Karpas-422 (cell line): ENCODE measurements around the gene DCP1A. TPM values are rescaled to one million over a fixed set of nuclear protein-coding genes. Genes with fewer than 3 reads are reported as not detected.

Experiments
- DNase-seq: peaks from one replicate; pipeline ENCODE4 v3.0.0-alpha.2; 2015
- H2AFZ ChIP-seq: fragments of 200-600 bp; sonication (generic); 2 replicates; pipeline ENCODE4 v1.6.1; 2014; ENCODE audit warnings: antibody characterized with exemption, low read length, mixed read lengths
- H3K27ac ChIP-seq: fragments of 200-600 bp; sonication (generic); 2 replicates; pipeline ENCODE4 v1.5.1; 2014; ENCODE audit warnings: mild to moderate bottlenecking, low read length, moderate library complexity
- H3K27me3 ChIP-seq: fragments of 200-600 bp; sonication (generic); 2 replicates; pipeline ENCODE4 v1.6.1; 2014; ENCODE audit warnings: low read length, mixed read lengths
- H3K36me3 ChIP-seq: fragments of 200-600 bp; sonication (generic); 2 replicates; pipeline ENCODE4 v1.6.1; 2014; ENCODE audit warnings: low read length, mixed read lengths; ENCODE audit not compliant: insufficient read depth
- H3K4me1 ChIP-seq: fragments of 200-600 bp; sonication (generic); 2 replicates; pipeline ENCODE4 v1.6.1; 2014; ENCODE audit warnings: mild to moderate bottlenecking, low read length, mixed read lengths
- H3K4me2 ChIP-seq: fragments of 200-600 bp; sonication (generic); 2 replicates; pipeline ENCODE4 v1.6.1; 2014; ENCODE audit warnings: low read length, low read depth, mild to moderate bottlenecking; ENCODE audit not compliant: poor library complexity, severe bottlenecking
- H3K4me3 ChIP-seq: fragments of 200-600 bp; sonication (generic); 2 replicates; pipeline ENCODE4 v1.5.1; 2014; ENCODE audit warnings: mild to moderate bottlenecking, antibody characterized with exemption, low read length, mixed read lengths
- H3K79me2 ChIP-seq: fragments of 200-600 bp; sonication (generic); 2 replicates; pipeline ENCODE4 v1.6.1; 2014; ENCODE audit warnings: mild to moderate bottlenecking, low read length, mixed read lengths
- H3K9ac ChIP-seq: fragments of 200-600 bp; sonication (generic); 2 replicates; pipeline ENCODE4 v1.6.0; 2014; ENCODE audit warnings: low read length
- H3K9me2 ChIP-seq: fragments of 200-600 bp; sonication (generic), shearing (Covaris generic); replicated peaks from 2 replicates; pipeline ENCODE4 v1.6.0; 2014; ENCODE audit warnings: mild to moderate bottlenecking, low read length, moderate library complexity; ENCODE audit not compliant: insufficient read depth
- H3K9me3 ChIP-seq: fragments of 300-700, 200-600 bp; sonication (generic); 2 replicates; pipeline ENCODE4 v1.6.1; 2014; ENCODE audit warnings: low read length, mixed read lengths
- H4K20me1 ChIP-seq: fragments of 200-600 bp; sonication (generic); 2 replicates; pipeline ENCODE4 v1.6.1; 2014; ENCODE audit warnings: mild to moderate bottlenecking, antibody characterized with exemption, low read length, low read depth; ENCODE audit not compliant: insufficient read depth
- total RNA-seq: library from RNA; depleted of rRNA; stranded (reverse); fragments of >200 nt; shearing (Covaris generic); gene quantifications from 2 replicates; pipeline ENCODE4 v1.2.3, GENCODE V29; 2014; ENCODE audit warnings: low replicate concordance

Gene DCP1A
- total RNA-seq, 1 experiment from 2014 or later = 29.8 TPM

GRCh38 chr3:53259427-53260259, 87.7 kb downstream of the DCP1A start:
- Histone ChIP-seq H3K9ac (no peak overlapping the region), H3K4me1 (no peaks in the 10 kb centered on the region; the same call in 1 of the 2 replicates), H3K9me2 (no peaks in the 10 kb centered on the region), H3K4me3 (no peak overlapping the region), H3K27me3 (no peaks in the 10 kb centered on the region), H4K20me1 (peaks cover 7% of the 10 kb centered on the region), H3K36me3 (no peaks in the 10 kb centered on the region), H3K27ac (no peak overlapping the region), H3K9me3 (no peaks in the 10 kb centered on the region), H3K79me2 (peaks cover 12% of the 10 kb centered on the region), H3K4me2 (no peak overlapping the region), H2AFZ (no peak overlapping the region)
- DNase-seq = no peak

GRCh38 chr3:53258600-53259426, 88.5 kb downstream of the DCP1A start:
- H3K9me3 ChIP-seq = no peaks in the 10 kb centered on the region
- H3K27ac ChIP-seq = no peak overlapping the region
- peaks cover 4% of the 10 kb centered on the region; the same call in 1 of the 2 replicates for H3K36me3 ChIP-seq
- H2AFZ ChIP-seq = no peak overlapping the region
- no peak overlapping the region for H3K4me3 ChIP-seq
- no peaks in the 10 kb centered on the region for H3K27me3 ChIP-seq
- no peak overlapping the region for H3K4me2 ChIP-seq
- H3K9ac ChIP-seq = no peak overlapping the region
- peaks cover 20% of the 10 kb centered on the region for H3K79me2 ChIP-seq
- H3K4me1 ChIP-seq = peaks cover 8% of the 10 kb centered on the region
- peaks cover 15% of the 10 kb centered on the region for H4K20me1 ChIP-seq
- DNase-seq = no peak
- H3K9me2 ChIP-seq = no peaks in the 10 kb centered on the region

DNA sequence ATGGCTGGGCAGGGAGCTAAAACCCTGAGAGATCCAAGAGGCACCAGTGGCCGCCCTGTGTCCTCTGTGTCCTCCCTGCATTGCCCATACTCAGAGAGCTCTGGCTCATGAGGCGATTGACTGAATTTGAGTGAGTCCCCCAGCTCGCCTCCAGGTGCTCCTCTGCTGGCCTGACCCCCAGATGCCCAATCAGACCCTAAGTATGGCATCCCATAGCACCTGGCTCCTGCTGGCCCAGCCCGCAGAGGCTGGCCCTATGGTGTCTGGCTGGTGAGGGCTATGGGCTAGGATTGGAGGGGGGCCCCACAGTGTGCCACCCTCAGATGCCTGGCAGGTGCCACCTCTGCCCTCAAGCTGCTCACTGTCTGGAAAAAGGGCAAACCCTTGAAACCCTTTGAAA, 89.9 kb downstream of the DCP1A start:
- H3K9me2 ChIP-seq = no peaks in the 10 kb centered on the region
- no peak overlapping the region for H2AFZ ChIP-seq
- peaks cover 22% of the 10 kb centered on the region for H3K4me1 ChIP-seq
- H3K4me2 ChIP-seq = no peak overlapping the region
- no peak overlapping the region for H3K4me3 ChIP-seq
- H4K20me1 ChIP-seq = peaks cover 28% of the 10 kb centered on the region
- peaks cover 6% of the 10 kb centered on the region; the same call in 1 of the 2 replicates for H3K36me3 ChIP-seq
- no peak overlapping the region for H3K9ac ChIP-seq
- no peaks in the 10 kb centered on the region for H3K27me3 ChIP-seq
- no peak for DNase-seq
- no peak overlapping the region for H3K27ac ChIP-seq
- H3K9me3 ChIP-seq = no peaks in the 10 kb centered on the region
- H3K79me2 ChIP-seq = peaks cover 33% of the 10 kb centered on the region

- H3K27me3 ChIP-seq = no peaks in the 10 kb centered on the region
Measured at GRCh38 chr3:53256704-53257055, 90.7 kb downstream of the DCP1A start.

GRCh38 chr3:53255775-53256703, 91.3 kb downstream of the DCP1A start, which contains the start of gene TKT:
TKT (minus strand) TSS chr3:53256022; CDS start chr3:53255942, 80 bp downstream.
- Histone ChIP-seq H2AFZ (no peak within 1 kb of the TSS; the same call in 1 of the 2 replicates), H3K9me2 (no peaks in the 10 kb centered on the region), H3K9me3 (no peaks in the 10 kb centered on the region), H3K79me2 (peaks cover 48% of the 10 kb centered on the region), H3K4me3 (peak within 1 kb of the TSS; percentile 98), H3K27ac (peak within 1 kb of the TSS; percentile 87), H3K9ac (peak within 1 kb of the TSS; percentile 100), H3K27me3 (no peaks in the 10 kb centered on the region), H3K4me2 (peak within 1 kb of the TSS; percentile 100), H3K36me3 (peaks cover 6% of the 10 kb centered on the region; the same call in 1 of the 2 replicates), H4K20me1 (peaks cover 41% of the 10 kb centered on the region), H3K4me1 (peaks cover 36% of the 10 kb centered on the region)
- peak; percentile 92 for DNase-seq

More at GRCh38 chr3:53256704-53257055, 90.7 kb downstream of the DCP1A start:
- no peaks in the 10 kb centered on the region for H3K9me2 ChIP-seq
- no peak for DNase-seq
- no peak overlapping the region for H3K9ac ChIP-seq
- peaks cover 6% of the 10 kb centered on the region; the same call in 1 of the 2 replicates for H3K36me3 ChIP-seq
- peaks cover 35% of the 10 kb centered on the region for H4K20me1 ChIP-seq
- H3K4me3 ChIP-seq = no peak overlapping the region
- H3K4me1 ChIP-seq = peaks cover 30% of the 10 kb centered on the region
- H3K79me2 ChIP-seq = peaks cover 41% of the 10 kb centered on the region
- H3K27ac ChIP-seq = no peak overlapping the region
- no peaks in the 10 kb centered on the region for H3K9me3 ChIP-seq
- H2AFZ ChIP-seq = no peak overlapping the region
- no peak overlapping the region for H3K4me2 ChIP-seq

GRCh38 chr3:53255423-53255774, 91.9 kb downstream of the DCP1A start:
- no peak overlapping the region; the same call in 1 of the 2 replicates for H2AFZ ChIP-seq
- peak overlapping the region; percentile 98 for H3K4me3 ChIP-seq
- H3K9ac ChIP-seq = peak overlapping the region; percentile 100
- no peaks in the 10 kb centered on the region for H3K9me2 ChIP-seq
- peak; percentile 83 for DNase-seq
- H3K27me3 ChIP-seq = no peaks in the 10 kb centered on the region
- peaks cover 42% of the 10 kb centered on the region for H3K4me1 ChIP-seq
- H3K4me2 ChIP-seq = peak overlapping the region; percentile 100
- H4K20me1 ChIP-seq = peaks cover 48% of the 10 kb centered on the region
- peaks cover 6% of the 10 kb centered on the region; the same call in 1 of the 2 replicates for H3K36me3 ChIP-seq
- H3K9me3 ChIP-seq = no peaks in the 10 kb centered on the region
- H3K27ac ChIP-seq = peak overlapping the region; percentile 87
- H3K79me2 ChIP-seq = peaks cover 54% of the 10 kb centered on the region

- no peaks in the 10 kb centered on the region for H3K9me2 ChIP-seq
- no peaks in the 10 kb centered on the region for H3K27me3 ChIP-seq
- peak overlapping the region; percentile 87 for H3K27ac ChIP-seq
- H3K79me2 ChIP-seq = peaks cover 60% of the 10 kb centered on the region
- H3K4me2 ChIP-seq = peak overlapping the region; percentile 100
- H3K4me3 ChIP-seq = peak overlapping the region; percentile 98
- no peaks in the 10 kb centered on the region for H3K9me3 ChIP-seq
- peak; percentile 86 for DNase-seq
- H4K20me1 ChIP-seq = peaks cover 54% of the 10 kb centered on the region
- H3K36me3 ChIP-seq = peaks cover 6% of the 10 kb centered on the region; the same call in 1 of the 2 replicates
- no peak overlapping the region for H2AFZ ChIP-seq
- H3K4me1 ChIP-seq = peaks cover 49% of the 10 kb centered on the region
- H3K9ac ChIP-seq = peak overlapping the region; percentile 100
Measured at GRCh38 chr3:53254509-53255422, 92.6 kb downstream of the DCP1A start.
